GM18909 (cell line): ENCODE data around the gene PLD1.

Source experiments
- ATAC-seq: cut with Tn5 transposase; IDR thresholded peaks from one replicate; pipeline ENCODE4 v1.9.1; 2021; ENCODE audit warnings: mild to moderate bottlenecking; ENCODE audit not compliant: unreplicated experiment, poor library complexity

PLD1 gene

DNA sequence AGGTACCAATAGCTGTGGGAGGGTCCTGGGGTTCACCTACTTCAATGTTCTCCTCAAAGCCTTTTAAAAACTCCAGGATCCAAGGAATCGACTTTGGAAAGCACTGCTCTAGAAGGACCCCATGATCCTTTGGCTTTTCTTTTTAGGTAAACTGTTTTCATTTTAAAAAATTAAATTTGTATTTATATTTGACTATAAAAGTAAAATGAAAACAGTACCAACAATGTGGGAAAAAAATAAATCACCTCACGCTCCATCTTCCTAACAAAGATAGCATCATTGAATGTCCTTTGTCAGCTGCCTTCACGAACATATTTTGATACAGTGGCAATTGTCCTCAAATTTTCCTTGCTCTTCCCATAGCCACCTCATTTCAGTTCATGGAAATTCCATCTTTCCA, 127.5 kb downstream of the PLD1 start:
- ATAC-seq = no peak

- ATAC-seq = no peak
These were observed 129.4 kb downstream of the PLD1 start for GRCh38 chr3:171680726-171681411.

GRCh38 chr3:171678971-171679492, 131.3 kb downstream of the PLD1 start:
- ATAC-seq = no peak

GRCh38 chr3:171677706-171678105, 132.6 kb downstream of the PLD1 start:
- ATAC-seq = no peak

- ATAC-seq = no peak
These were observed 133.6 kb downstream of the PLD1 start for GRCh38 chr3:171676601-171677175.

DNA sequence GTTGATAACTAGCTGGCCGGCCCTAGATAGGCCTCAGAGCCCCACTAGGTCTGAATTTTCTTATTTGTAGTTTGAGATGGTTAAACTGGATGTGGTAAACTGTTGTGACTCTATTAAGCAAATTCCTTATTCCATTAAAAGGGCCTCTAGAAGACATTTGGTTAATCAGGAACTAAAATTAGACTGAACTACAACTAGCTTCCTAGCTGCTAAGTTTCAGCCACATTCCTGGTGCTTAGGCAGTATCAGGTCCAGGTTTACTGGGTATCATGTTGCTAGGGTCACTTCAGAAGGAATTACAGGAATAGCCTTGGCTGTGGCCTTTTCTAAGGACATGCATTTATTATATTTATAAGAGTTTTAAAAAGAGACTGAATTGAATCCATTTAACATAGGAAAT, 136.3 kb downstream of the PLD1 start:
- ATAC-seq = no peak

GRCh38 chr3:171672538-171672937, 137.7 kb downstream of the PLD1 start:
- no peak for ATAC-seq

DNA sequence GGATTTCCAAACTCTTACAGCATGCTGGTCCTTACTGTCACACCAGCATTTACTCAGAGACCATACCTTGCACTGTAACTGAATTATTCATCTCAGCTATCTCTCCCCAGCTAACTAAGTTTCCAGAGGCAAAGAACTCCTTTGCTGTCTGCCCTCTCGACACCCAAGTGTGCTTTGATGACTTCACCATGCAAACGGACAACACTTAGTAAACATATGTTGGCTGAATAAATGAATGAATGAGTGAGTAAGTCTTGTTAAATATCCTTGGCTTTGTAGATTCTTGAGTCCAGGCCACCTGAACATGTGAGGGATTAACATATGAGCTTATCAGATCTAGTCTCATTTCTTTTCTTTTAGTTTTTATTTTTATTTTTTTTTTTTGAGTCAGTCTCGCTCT, 138.2 kb downstream of the PLD1 start:
- no peak for ATAC-seq

DNA sequence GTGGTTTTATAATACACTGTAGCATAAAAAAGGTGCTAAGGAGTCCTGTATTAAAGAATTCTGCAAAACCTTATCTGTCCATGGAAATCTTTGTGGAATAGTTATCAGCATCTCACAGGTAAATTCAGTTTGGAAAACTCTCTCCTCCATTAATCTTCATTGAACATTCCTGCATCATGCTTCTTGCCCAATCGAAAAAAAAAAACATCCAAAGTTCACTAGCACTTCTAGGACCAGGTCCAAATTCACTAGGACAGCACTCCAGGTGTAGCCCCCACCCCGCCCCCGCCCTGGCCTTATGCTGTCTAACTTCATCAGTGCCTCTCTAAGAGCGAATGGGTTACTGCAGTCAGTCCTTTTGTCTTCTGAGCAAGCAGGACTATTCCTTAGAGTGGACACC, 138.6 kb downstream of the PLD1 start:
- no peak for ATAC-seq

- ATAC-seq = no peak
These were observed 143.8 kb downstream of the PLD1 start for GRCh38 chr3:171666516-171666915.

- ATAC-seq = no peak
These were observed 146.5 kb downstream of the PLD1 start for GRCh38 chr3:171663805-171664204.

DNA sequence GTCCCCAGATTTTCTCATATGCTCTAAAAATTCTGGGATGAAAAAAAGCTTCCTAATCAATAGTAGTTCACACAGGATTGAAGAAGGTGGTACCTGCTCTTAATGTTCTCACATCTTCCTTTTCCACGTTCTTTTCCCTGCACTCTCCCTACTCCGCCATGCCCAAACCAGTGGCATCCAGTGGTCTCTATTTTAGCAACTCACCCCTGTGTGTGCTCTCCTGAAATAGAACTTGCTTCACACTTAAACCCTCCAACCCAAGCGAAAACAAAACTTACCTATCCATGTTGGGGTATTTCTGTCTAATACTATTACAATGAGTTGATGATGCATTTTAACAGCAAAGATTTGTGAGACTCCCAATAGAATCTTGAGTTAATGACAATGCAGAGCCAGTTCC, 148.8 kb downstream of the PLD1 start:
- ATAC-seq = no peak

GRCh38 chr3:171660188-171660587, 150.1 kb downstream of the PLD1 start:
- ATAC-seq = no peak

GRCh38 chr3:171658841-171659240, 151.4 kb downstream of the PLD1 start:
- no peak for ATAC-seq

DNA sequence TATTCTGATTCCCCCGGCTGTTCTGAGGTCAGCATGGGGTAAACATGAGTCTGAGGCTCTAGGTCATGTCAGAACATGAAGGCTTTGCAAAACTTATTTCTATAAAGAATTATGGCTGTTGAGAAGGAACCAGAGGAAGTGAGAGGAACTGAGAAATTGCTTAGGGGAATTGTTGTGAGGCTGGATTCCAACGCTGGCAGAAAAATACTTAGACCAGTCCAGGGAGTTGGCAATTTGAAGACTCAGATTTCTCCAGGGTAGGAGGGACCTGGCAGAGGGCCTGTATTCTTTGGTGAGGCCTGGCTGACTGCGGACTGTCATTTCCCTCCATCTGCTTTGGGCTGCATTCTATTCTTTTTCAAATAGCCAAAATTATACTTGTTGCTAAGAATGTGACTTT, 155.5 kb downstream of the PLD1 start:
- ATAC-seq = no peak

GRCh38 chr3:171654326-171654725, 156.0 kb downstream of the PLD1 start:
- no peak for ATAC-seq

DNA sequence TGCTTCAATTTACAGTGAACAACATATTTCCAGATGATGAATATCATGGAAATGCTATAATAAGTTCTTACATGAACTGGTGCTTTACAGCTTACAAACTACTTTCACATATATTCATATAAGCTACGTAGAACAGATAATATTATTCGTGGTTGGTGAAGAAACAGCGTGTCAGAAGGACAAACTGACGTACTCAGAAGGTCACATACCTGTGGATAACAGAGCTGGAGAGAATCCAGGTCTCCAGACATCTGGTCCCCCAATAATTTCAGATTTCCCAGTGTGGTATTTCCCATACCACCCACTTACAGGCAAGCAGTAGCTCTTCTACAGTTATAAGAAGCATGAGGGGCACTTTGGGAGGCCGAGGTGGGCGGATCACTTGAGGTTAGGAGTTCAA, 156.6 kb downstream of the PLD1 start:
- no peak for ATAC-seq

DNA sequence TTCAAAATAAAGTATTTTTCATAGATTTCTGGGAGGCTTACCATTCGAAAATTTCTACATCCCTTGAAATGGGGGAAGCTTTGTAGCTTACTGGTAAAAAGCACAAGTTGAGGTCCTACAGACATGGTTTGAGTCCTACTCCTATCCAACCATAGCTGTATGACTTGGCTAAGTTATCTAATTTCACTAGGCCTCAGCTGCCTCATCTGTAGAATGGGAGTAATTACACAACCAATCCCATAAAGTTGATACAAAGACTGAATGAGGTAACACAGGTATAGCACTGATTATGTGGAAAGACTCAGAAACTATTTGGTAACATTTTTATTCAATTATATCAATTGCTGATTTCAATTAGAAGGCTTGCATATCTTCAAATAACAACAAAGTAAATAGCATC, 157.4 kb downstream of the PLD1 start:
- no peak for ATAC-seq

DNA sequence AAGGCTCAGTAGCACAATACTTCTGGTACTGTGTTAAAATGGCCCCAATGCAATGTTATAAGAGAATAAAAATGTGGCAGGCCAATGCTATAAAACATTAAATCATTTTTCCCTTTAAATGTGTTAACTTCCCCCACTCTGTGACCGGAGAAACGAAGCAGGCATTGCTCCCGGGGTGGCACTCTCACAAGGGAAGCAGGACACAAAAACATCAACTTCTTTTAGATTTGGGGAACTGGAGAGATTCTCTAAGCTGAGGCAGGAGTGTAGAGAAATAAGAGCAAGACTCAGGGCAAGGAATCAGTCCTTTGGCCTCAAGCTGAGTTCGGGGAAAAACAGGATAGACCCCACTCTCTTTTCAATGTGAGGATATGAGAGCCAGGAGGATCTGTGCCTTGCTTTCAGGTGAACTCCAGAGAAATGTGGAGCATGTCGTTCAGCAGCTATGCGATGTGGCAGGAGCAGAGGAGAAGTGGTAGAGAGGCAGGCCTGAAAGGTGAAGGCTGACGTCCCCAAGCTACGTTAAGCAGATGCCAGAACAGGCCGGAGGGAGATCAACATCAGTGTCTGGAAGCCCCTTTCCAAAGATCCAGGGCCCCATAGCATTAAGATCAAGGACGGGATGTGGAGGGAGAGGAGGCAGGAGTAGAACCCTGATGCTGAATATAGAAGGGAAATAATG, 160.2 kb downstream of the PLD1 start:
- no peak for ATAC-seq

DNA sequence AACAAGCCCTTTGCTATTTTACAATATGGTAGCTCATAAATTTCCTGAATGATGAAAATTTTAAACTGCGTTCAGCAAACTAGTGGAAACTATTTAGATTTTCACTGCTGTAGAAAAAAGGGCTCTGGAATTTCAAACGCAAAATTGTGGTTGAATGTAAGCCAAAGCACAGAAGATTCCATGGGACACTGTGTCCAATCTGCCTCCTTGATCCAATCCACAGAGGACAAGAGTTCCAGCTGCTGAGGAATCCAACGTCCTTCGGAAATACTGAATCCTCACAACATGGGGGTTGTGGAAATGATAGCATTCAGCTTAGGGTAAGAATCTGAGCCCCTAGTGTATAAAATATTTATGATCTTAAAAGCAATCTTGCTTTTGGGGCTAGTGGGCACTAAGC, 161.0 kb downstream of the PLD1 start:
- no peak for ATAC-seq

DNA sequence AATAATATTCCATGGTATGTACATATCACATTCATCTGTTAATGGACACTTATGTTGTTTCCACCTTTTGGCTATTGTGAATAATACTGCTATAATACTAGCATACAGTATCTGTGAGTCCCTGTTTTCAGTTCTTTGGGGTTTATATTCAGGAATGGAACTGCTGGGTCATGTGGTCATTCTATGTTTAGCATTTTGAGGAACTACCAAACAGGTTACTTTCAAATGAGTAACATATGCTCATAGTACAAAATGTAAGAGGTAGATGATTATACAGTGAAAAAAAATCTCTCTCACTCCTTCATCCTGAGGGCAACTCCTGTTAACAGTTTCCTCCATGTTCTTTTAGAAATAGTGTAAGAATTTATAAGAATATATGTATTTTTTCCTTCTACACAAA, 162.2 kb downstream of the PLD1 start:
- ATAC-seq = no peak
